Liver (tissue), 3 donors: ENCODE measurements around the gene NHP2.

Experiments used
- NR2F2 ChIP-seq: IDR thresholded peaks from 2 replicates; pipeline ENCODE4 v1.6.1; 2016; ENCODE audit warnings: antibody characterized with exemption
- TF ChIP-seq, protein P1 (sequence below): fragments of 150-350 bp; IDR thresholded peaks from 2 replicates; pipeline ENCODE4 v1.5.1; 2017; ENCODE audit warnings: improper control_type of control experiment, low read depth, low read length; ENCODE audit not compliant: missing input control
- TF ChIP-seq, protein P2 (sequence below): IDR thresholded peaks from 2 replicates; pipeline ENCODE4 v1.6.1; 2016; ENCODE audit warnings: antibody characterized with exemption
- donor health status: healthy.
- donor health status: healthy.

DNA sequence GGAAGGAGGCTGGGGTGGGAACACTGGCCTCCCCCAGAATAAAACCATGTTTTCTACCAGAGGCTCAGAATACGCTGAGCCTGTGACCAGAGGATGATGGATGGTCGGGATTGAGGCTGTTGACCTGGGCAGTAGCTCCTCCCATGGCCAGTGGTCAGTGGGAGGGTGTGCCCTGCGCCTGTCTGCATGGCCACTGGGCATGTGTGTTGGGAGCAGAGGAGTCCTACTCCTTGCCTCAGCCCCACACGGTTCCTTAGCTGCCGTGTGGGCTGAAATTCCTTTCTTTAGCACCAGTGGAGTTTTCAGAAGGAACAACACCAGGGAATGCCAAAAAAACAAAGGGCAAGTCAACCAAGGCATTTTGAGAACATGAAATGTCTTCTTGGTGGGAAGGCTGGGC, 31.3 kb downstream of the NHP2 start:
- TF ChIP-seq, protein P1, sequence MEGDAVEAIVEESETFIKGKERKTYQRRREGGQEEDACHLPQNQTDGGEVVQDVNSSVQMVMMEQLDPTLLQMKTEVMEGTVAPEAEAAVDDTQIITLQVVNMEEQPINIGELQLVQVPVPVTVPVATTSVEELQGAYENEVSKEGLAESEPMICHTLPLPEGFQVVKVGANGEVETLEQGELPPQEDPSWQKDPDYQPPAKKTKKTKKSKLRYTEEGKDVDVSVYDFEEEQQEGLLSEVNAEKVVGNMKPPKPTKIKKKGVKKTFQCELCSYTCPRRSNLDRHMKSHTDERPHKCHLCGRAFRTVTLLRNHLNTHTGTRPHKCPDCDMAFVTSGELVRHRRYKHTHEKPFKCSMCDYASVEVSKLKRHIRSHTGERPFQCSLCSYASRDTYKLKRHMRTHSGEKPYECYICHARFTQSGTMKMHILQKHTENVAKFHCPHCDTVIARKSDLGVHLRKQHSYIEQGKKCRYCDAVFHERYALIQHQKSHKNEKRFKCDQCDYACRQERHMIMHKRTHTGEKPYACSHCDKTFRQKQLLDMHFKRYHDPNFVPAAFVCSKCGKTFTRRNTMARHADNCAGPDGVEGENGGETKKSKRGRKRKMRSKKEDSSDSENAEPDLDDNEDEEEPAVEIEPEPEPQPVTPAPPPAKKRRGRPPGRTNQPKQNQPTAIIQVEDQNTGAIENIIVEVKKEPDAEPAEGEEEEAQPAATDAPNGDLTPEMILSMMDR, result no peak
- TF ChIP-seq, protein P2, sequence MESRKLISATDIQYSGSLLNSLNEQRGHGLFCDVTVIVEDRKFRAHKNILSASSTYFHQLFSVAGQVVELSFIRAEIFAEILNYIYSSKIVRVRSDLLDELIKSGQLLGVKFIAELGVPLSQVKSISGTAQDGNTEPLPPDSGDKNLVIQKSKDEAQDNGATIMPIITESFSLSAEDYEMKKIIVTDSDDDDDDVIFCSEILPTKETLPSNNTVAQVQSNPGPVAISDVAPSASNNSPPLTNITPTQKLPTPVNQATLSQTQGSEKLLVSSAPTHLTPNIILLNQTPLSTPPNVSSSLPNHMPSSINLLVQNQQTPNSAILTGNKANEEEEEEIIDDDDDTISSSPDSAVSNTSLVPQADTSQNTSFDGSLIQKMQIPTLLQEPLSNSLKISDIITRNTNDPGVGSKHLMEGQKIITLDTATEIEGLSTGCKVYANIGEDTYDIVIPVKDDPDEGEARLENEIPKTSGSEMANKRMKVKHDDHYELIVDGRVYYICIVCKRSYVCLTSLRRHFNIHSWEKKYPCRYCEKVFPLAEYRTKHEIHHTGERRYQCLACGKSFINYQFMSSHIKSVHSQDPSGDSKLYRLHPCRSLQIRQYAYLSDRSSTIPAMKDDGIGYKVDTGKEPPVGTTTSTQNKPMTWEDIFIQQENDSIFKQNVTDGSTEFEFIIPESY, result no peak
- no peak for TF ChIP-seq NR2F2
